Trophoblast cell (in vitro differentiated cells and primary cell): ENCODE results near the gene CHCHD2. TPM values are rescaled to one million over a fixed set of nuclear protein-coding genes. Genes with fewer than 3 reads are reported as not detected.
A peak's percentile ranks its signal among the peaks of the same experiment; 100 is the strongest.
"Not testable (repeated sequence)": the region's sequence is repeated elsewhere in the genome, so short reads cannot be mapped to it uniquely, and the experiment has no call there.

Experiments
- DNase-seq, 2 donors: peaks; one replicate each; pipeline ENCODE4 v3.0.0-alpha.2; 2016
- H2AFZ ChIP-seq: 2 replicates; pipeline ENCODE4 v1.6.1; 2013; ENCODE audit warnings: low read length, moderate library complexity, mild to moderate bottlenecking; ENCODE audit not compliant: insufficient read depth, poor library complexity
- H2AK5ac ChIP-seq: 2 replicates; pipeline ENCODE4 v1.6.1; 2013; ENCODE audit warnings: mild to moderate bottlenecking, low read length
- H2BK120ac ChIP-seq: 2 replicates; pipeline ENCODE4 v1.6.1; 2013; ENCODE audit warnings: low read length, mild to moderate bottlenecking, moderate library complexity; ENCODE audit not compliant: insufficient read depth, poor library complexity
- H2BK12ac ChIP-seq: 2 replicates; pipeline ENCODE4 v1.6.1; 2013; ENCODE audit warnings: mild to moderate bottlenecking, low read length, moderate library complexity
- H2BK5ac ChIP-seq: 2 replicates; pipeline ENCODE4 v1.6.1; 2013; ENCODE audit warnings: low read length, low read depth, moderate library complexity, mild to moderate bottlenecking; ENCODE audit not compliant: poor library complexity
- H3K14ac ChIP-seq: 2 replicates; pipeline ENCODE4 v1.6.1; 2013; ENCODE audit warnings: mild to moderate bottlenecking, low read length
- H3K18ac ChIP-seq: 2 replicates; pipeline ENCODE4 v1.6.1; 2013; ENCODE audit warnings: mild to moderate bottlenecking, low read length
- H3K23ac ChIP-seq: 2 replicates; pipeline ENCODE4 v1.6.1; 2013; ENCODE audit warnings: low read length
- H3K27ac ChIP-seq: 2 replicates; pipeline ENCODE4 v1.5.1; 2013; ENCODE audit warnings: low read depth, mild to moderate bottlenecking, inconsistent platforms, low read length, moderate library complexity
- H3K27me3 ChIP-seq: 2 replicates; pipeline ENCODE4 v1.6.1; 2013; ENCODE audit warnings: inconsistent platforms, mild to moderate bottlenecking, low read length, moderate library complexity; ENCODE audit not compliant: insufficient read depth
- H3K36me3 ChIP-seq, 2 experiments: 1 replicate in 1 of 2; 2 replicates in 1 of 2; pipeline ENCODE4 v1.6.1; 2013; ENCODE audit warnings: low read length in 2 of 2, mild to moderate bottlenecking in 2 of 2, moderate library complexity in 1 of 2; ENCODE audit not compliant: insufficient read depth in 2 of 2, control insufficient read depth in 1 of 2
- H3K4ac ChIP-seq: 2 replicates; pipeline ENCODE4 v1.6.1; 2013; ENCODE audit warnings: low read depth, mild to moderate bottlenecking, low read length, moderate library complexity
- H3K4me1 ChIP-seq, 2 experiments: 1 replicate in 1 of 2; 2 replicates in 1 of 2; pipeline ENCODE4 v1.6.1; 2013; ENCODE audit warnings: low read length in 2 of 2, mild to moderate bottlenecking in 2 of 2, moderate library complexity in 1 of 2; ENCODE audit not compliant: insufficient read depth in 2 of 2, control insufficient read depth in 1 of 2
- H3K4me2 ChIP-seq: 2 replicates; pipeline ENCODE4 v1.6.1; 2013; ENCODE audit warnings: inconsistent platforms, mild to moderate bottlenecking, low read length, moderate library complexity
- H3K4me3 ChIP-seq: 2 replicates; pipeline ENCODE4 v1.5.1; 2013; ENCODE audit warnings: mild to moderate bottlenecking, low read depth, low read length, inconsistent platforms
- H3K79me1 ChIP-seq: one replicate; pipeline ENCODE4 v1.6.1; 2013; ENCODE audit warnings: low read length
- H3K79me2 ChIP-seq: 2 replicates; pipeline ENCODE4 v1.6.1; 2013; ENCODE audit warnings: low read length, mild to moderate bottlenecking; ENCODE audit not compliant: control insufficient read depth, insufficient read depth, poor library complexity
- H3K9ac ChIP-seq: 2 replicates; pipeline ENCODE4 v1.6.1; 2013; ENCODE audit warnings: mild to moderate bottlenecking, low read length
- H3K9me3 ChIP-seq: 2 replicates; pipeline ENCODE4 v1.6.1; 2013; ENCODE audit warnings: low read depth, mild to moderate bottlenecking, control low read depth, inconsistent platforms, low read length; ENCODE audit not compliant: insufficient read depth
- H4K12ac ChIP-seq: 2 replicates; pipeline ENCODE4 v1.6.1; 2013; ENCODE audit warnings: low read depth, mild to moderate bottlenecking, low read length, moderate library complexity
- H4K8ac ChIP-seq: 2 replicates; pipeline ENCODE4 v1.6.1; 2013; ENCODE audit warnings: low read depth, mild to moderate bottlenecking, low read length, moderate library complexity
- H4K91ac ChIP-seq: one replicate; pipeline ENCODE4 v1.6.1; 2013; ENCODE audit warnings: low read depth, mild to moderate bottlenecking, low read length, moderate library complexity
- WGBS: extraction: QIAGEN DNeasy Blood & Tissue Kit; methylation state at CpG from one replicate; pipeline ENCODE4 v1.1.7; 2013; ENCODE audit warnings: missing lambda C conversion rate; ENCODE audit not compliant: insufficient read length, insufficient coverage; ENCODE audit errors: extremely low coverage; 5-methylcytosine and 5-hydroxymethylcytosine counted together
- polyA plus RNA-seq: library from polyadenylated mRNA; stranded (reverse); fragments of 200-250 nt; gene quantifications from 2 replicates; pipeline ENCODE4 v1.2.3, GENCODE V29; 2013

CHCHD2 gene, protein sequence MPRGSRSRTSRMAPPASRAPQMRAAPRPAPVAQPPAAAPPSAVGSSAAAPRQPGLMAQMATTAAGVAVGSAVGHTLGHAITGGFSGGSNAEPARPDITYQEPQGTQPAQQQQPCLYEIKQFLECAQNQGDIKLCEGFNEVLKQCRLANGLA
- polyA plus RNA-seq: 118 and 119 TPM in 2 replicates

DNA sequence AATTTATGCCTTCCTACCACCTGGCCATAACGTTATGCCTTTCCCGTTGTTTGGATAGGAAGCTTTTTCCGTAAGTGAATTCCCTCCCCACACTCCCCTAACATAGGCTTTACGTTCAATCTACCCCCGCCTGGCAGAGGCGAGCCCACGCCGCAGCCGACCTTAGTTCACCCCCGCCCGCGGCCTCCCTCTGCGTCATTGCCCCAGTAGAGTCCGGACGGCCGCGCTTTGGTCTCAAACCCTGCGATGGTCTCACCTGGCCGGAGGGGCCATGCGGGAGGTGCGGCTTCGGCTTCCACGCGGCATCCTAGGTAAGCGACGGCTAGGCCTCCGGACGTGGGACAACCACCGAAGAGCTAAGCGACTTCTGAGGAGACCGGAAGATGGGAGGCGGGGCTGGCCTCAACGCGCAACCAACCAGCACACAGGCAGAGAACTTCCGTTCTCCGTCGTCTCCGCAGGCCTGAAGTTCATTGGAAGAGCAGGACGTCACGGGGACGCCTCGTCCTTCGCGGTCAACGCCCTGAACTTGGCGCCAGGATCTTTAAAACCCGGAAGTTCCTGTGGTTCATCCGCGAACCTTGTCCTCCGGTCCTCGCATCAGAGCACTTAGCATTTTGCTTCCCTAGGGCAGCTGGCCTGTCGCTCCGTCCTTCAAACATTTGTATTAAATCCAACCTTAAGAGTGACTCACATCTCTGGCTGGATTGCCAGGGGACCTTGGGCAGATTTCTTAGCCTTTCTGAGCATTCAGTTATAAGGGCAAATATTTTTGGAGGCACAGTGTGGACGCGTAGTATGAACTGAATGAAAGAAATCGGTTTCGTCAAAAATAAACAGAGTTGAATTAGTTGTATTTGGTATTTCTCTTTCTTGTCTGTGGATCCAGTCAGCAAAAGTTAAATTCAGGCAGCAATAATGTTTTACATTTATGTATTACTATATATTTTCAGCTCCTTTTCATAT, at the start of gene CHCHD2:
CHCHD2 (minus strand) TSS at position 369 of the 966 bp plus-strand sequence; CDS start at position 306, 63 bp downstream.
- H2AFZ ChIP-seq: no peak within 1 kb of the TSS
- H4K12ac ChIP-seq: no peak within 1 kb of the TSS
- H3K18ac ChIP-seq: no peak within 1 kb of the TSS
- peak within 1 kb of the TSS; percentile 78 for H3K4me2 ChIP-seq
- H2BK12ac ChIP-seq: no peak within 1 kb of the TSS
- H3K23ac ChIP-seq: no peak within 1 kb of the TSS
- peak within 1 kb of the TSS; percentile 88 for H3K9ac ChIP-seq
- no peaks in the 10 kb centered on the region for H3K79me2 ChIP-seq
- no peaks in the 10 kb centered on the region for H3K4me1 ChIP-seq
- peak; percentile 99 for DNase-seq
- no peaks in the 10 kb centered on the region for H3K79me1 ChIP-seq
- H4K91ac ChIP-seq: no peak within 1 kb of the TSS
- no peak within 1 kb of the TSS for H3K4ac ChIP-seq
- H3K36me3 ChIP-seq: peaks cover 5 to 7% of the 10 kb centered on the region in 2 experiments
- no peak within 1 kb of the TSS for H3K14ac ChIP-seq
- no peak within 1 kb of the TSS for H2BK5ac ChIP-seq
- peak within 1 kb of the TSS; percentile 36 for H4K8ac ChIP-seq
- H3K9me3 ChIP-seq: peaks cover 3% of the 10 kb centered on the region
- H3K4me3 ChIP-seq: peak within 1 kb of the TSS; percentile 81
- WGBS: no CpG with 5 or more reads among the region's 57 CpGs
- peak within 1 kb of the TSS; percentile 14 for H3K27ac ChIP-seq
- no peak within 1 kb of the TSS for H2BK120ac ChIP-seq
- H2AK5ac ChIP-seq: no peak within 1 kb of the TSS
- no peaks in the 10 kb centered on the region for H3K27me3 ChIP-seq

DNA sequence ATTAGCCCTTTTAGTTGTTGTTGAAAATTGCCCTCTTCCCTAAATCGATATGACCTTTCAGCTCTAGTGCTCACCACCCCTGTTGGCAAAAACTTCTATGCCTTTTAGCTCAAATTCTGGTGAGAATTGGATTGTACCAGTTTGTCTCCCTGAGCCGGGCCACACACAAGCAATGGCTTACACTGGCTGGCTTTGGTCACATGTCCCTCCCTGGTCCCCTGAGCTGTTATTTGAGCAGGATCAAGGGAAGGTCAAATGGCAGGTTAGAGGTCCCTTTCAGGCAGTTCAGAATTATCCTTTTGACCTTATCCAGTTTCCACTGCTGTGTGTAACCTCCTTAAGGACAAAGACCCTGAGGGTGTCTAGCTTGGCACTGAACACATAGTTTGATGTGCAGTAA, 24.8 kb upstream of the CHCHD2 start:
- not testable (repeated sequence) for H2BK5ac ChIP-seq, H3K4me1 ChIP-seq, H3K9ac ChIP-seq, H2BK12ac ChIP-seq, H3K27ac ChIP-seq, H3K18ac ChIP-seq, H3K79me1 ChIP-seq, H4K12ac ChIP-seq, H3K23ac ChIP-seq, H3K14ac ChIP-seq, H3K4me2 ChIP-seq, H3K79me2 ChIP-seq, H3K4ac ChIP-seq, H4K8ac ChIP-seq, H2AK5ac ChIP-seq, H4K91ac ChIP-seq, H2AFZ ChIP-seq, DNase-seq, H3K36me3 ChIP-seq, H2BK120ac ChIP-seq, H3K27me3 ChIP-seq, H3K4me3 ChIP-seq
- H3K9me3 ChIP-seq: peaks cover 12% of the 10 kb centered on the region
- WGBS: no CpG with 5 or more reads among the region's 2 CpGs

DNA sequence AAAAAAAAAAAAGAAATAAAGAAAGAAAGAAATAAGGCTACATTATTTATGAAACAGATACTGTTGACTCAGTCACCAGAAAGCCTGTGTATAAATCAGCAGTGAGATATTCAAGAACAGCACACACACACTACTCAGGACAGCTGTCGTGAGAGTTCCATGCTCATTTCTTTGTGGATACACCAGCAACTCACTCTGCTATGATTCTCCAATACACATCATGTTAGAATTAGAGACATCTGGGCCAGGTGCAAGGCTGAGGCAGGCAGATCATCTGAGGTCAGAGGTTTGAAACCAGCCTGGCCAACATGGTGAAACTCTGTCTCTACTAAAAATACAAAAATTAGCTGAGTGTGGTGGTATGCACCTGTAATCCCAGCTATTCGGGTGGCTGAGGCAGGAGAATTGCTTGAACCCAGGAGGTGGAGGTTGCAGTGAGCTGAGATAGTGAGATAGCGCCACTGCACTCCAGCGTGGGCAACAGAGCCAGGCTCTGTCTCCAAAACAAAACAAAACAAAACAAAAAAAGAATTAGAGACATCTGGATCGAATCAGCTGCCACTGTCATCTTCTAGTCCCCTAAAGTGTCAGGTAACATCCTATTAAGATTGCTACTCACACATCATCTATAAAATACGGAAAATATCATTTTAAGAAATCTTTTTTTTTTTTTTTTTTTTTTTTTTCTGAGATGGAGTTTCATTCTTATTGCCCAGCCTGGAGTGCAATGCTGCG, 21.1 kb upstream of the CHCHD2 start:
- H3K23ac ChIP-seq: no peak overlapping the region
- H3K9me3 ChIP-seq: peaks cover 27% of the 10 kb centered on the region
- no peaks in the 10 kb centered on the region for H3K36me3 ChIP-seq
- no peak overlapping the region for H3K27ac ChIP-seq
- H3K4ac ChIP-seq: no peak overlapping the region
- whole genome bisulfite sequencing: no CpG with 5 or more reads among the region's 7 CpGs
- no peak overlapping the region for H3K18ac ChIP-seq
- no peaks in the 10 kb centered on the region for H3K79me2 ChIP-seq
- H3K4me3 ChIP-seq: no peak overlapping the region
- no peak overlapping the region for H3K4me2 ChIP-seq
- no peak overlapping the region for H2BK12ac ChIP-seq
- H2AK5ac ChIP-seq: no peak overlapping the region
- no peak overlapping the region for H4K91ac ChIP-seq
- no peaks in the 10 kb centered on the region for H3K79me1 ChIP-seq
- no peaks in the 10 kb centered on the region for H3K4me1 ChIP-seq
- peak; percentile 48 to 74 for DNase-seq
- H3K27me3 ChIP-seq: no peaks in the 10 kb centered on the region
- no peak overlapping the region for H2AFZ ChIP-seq
- no peak overlapping the region for H2BK5ac ChIP-seq
- no peak overlapping the region for H3K9ac ChIP-seq
- H4K8ac ChIP-seq: no peak overlapping the region
- no peak overlapping the region for H3K14ac ChIP-seq
- no peak overlapping the region for H4K12ac ChIP-seq
- H2BK120ac ChIP-seq: no peak overlapping the region

DNA sequence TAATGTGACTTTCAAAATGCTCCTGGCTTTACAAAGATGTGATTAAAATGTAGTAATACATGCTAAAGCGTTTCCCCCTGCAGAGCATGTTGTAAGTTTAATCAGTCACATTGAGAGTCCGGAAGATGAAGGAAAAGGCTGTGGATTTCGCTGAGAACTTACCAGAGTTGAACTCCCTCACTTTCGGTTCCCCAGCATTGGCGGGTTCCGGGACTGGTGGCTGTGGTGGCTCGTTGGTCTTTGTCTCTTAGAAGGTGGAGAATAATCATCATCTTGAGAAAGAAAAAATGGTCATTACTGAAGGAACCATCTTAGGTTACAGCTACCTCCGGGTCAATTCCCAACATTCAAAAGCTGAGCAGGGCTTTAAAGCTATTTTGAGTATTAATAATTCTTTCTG, 19.6 kb upstream of the CHCHD2 start:
- no peak overlapping the region for H3K23ac ChIP-seq
- H3K4me1 ChIP-seq: no peaks in the 10 kb centered on the region
- no peak overlapping the region for H2BK12ac ChIP-seq
- H3K9me3 ChIP-seq: peaks cover 33% of the 10 kb centered on the region
- H2BK5ac ChIP-seq: no peak overlapping the region
- no peak overlapping the region for H3K14ac ChIP-seq
- no peak overlapping the region for H3K4me2 ChIP-seq
- no peaks in the 10 kb centered on the region for H3K79me2 ChIP-seq
- no peak overlapping the region for H2BK120ac ChIP-seq
- no peaks in the 10 kb centered on the region for H3K79me1 ChIP-seq
- no peak overlapping the region for H3K4ac ChIP-seq
- WGBS: no CpG with 5 or more reads among the region's 8 CpGs
- H3K18ac ChIP-seq: no peak overlapping the region
- no peaks in the 10 kb centered on the region for H3K27me3 ChIP-seq
- no peak overlapping the region for H3K9ac ChIP-seq
- H4K12ac ChIP-seq: no peak overlapping the region
- H3K36me3 ChIP-seq: no peaks in the 10 kb centered on the region
- peak in 1 of 2 donors; percentile 29 for DNase-seq
- no peak overlapping the region for H4K8ac ChIP-seq
- H3K4me3 ChIP-seq: no peak overlapping the region
- H4K91ac ChIP-seq: no peak overlapping the region
- H2AK5ac ChIP-seq: no peak overlapping the region
- no peak overlapping the region for H2AFZ ChIP-seq
- no peak overlapping the region for H3K27ac ChIP-seq
